Endothelial cell of umbilical vein (primary cell): ENCODE measurements around the gene PHAF1. TPM values are rescaled to one million over a fixed set of nuclear protein-coding genes. Genes with fewer than 3 reads are reported as not detected.

ENCODE experiments used
- BruUV-seq: library from RNA; stranded (reverse); fragments of 400-500 nt; replicated peaks from 2 replicates; lab custom pipeline; 2021; lab: Mats Ljungman, UMichigan
- CTCF ChIA-PET: fragments of 300-600, 350-600 bp; sonication (Branson Sonifier 250); formaldehyde crosslinking; loops from one replicate; lab custom pipeline; 2021; ENCODE audit warnings: antibody characterized with exemption, inconsistent platforms; lab: Charles Lee
- POLR2A ChIA-PET: fragments of 300-600, 350-600 bp; sonication (Branson Sonifier 250); formaldehyde crosslinking; loops from one replicate; lab custom pipeline; 2021; ENCODE audit warnings: antibody characterized with exemption, inconsistent platforms; lab: Charles Lee
- DNase-seq: peaks from one replicate; pipeline ENCODE4 v3.0.0-alpha.2; 2011; ENCODE audit warnings: low read depth, low spot score
- FAIRE-seq: peaks from 2 replicates; lab custom pipeline; 2011; peaks lifted over from hg19 to GRCh38; lab: Jason Lieb, UNC
- H2AFZ ChIP-seq: 2 replicates; pipeline ENCODE4 v1.6.0; 2012; ENCODE audit warnings: low read depth, low read length, control low read depth, inconsistent platforms
- H3K27ac ChIP-seq: 2 replicates; pipeline ENCODE4 v1.5.1; 2011; ENCODE audit warnings: low read depth, mild to moderate bottlenecking, control low read depth, low read length, moderate library complexity; ENCODE audit not compliant: insufficient read depth
- H3K27me3 ChIP-seq, 2 experiments: 2 replicates each; pipeline versions ENCODE4 v1.6.0 to v1.6.1; 2011; ENCODE audit warnings: low read length in 2 of 2, mixed read lengths in 1 of 2; ENCODE audit not compliant: control insufficient read depth in 2 of 2, insufficient read depth in 2 of 2
- H3K36me3 ChIP-seq, 2 experiments: 2 replicates in 1 of 2; 3 replicates in 1 of 2; pipeline ENCODE4 v1.5.1; 2011; ENCODE audit warnings: low read length in 2 of 2, mild to moderate bottlenecking in 1 of 2, moderate library complexity in 1 of 2; ENCODE audit not compliant: control insufficient read depth in 2 of 2, insufficient read depth in 2 of 2; ENCODE audit errors: extremely low read depth in 1 of 2
- H3K4me1 ChIP-seq: 3 replicates; pipeline ENCODE4 v1.5.1; 2011; ENCODE audit warnings: mild to moderate bottlenecking, low read length; ENCODE audit not compliant: control insufficient read depth, insufficient read depth; ENCODE audit errors: extremely low read depth
- H3K4me2 ChIP-seq: 2 replicates; pipeline ENCODE4 v1.6.1; 2011; ENCODE audit warnings: low read length, control low read depth, mixed read lengths; ENCODE audit not compliant: insufficient read depth
- H3K4me3 ChIP-seq, 3 experiments: fragments of 200-600 bp in 1 of 3; sonication (generic), shearing (Covaris generic) in 1 of 3; replicated peaks in 1 of 3; 2 replicates each; pipeline ENCODE4 v1.5.1; 2011 to 2016; ENCODE audit warnings: control low read depth in 3 of 3, low read length in 3 of 3, mild to moderate bottlenecking in 2 of 3, inconsistent platforms in 1 of 3, low read depth in 1 of 3, moderate library complexity in 1 of 3; ENCODE audit not compliant: insufficient read depth in 1 of 3
- H3K79me2 ChIP-seq: 2 replicates; pipeline ENCODE4 v1.6.0; 2012; ENCODE audit warnings: low read length, inconsistent platforms; ENCODE audit not compliant: control insufficient read depth, insufficient read depth
- H3K9ac ChIP-seq: replicated peaks from 2 replicates; pipeline ENCODE3; 2011; ENCODE audit warnings: low read length, control low read depth; ENCODE audit not compliant: insufficient read depth; ENCODE audit errors: extremely low read depth
- H3K9me1 ChIP-seq: replicated peaks from 3 replicates; pipeline ENCODE4 v1.6.0; 2011; ENCODE audit warnings: mild to moderate bottlenecking, low read length; ENCODE audit not compliant: control insufficient read depth, insufficient read depth; ENCODE audit errors: extremely low read depth
- H3K9me3 ChIP-seq: replicated peaks from 2 replicates; pipeline ENCODE4 v1.5.1; 2012; ENCODE audit warnings: low read length, inconsistent platforms; ENCODE audit not compliant: control insufficient read depth, insufficient read depth
- H4K20me1 ChIP-seq: replicated peaks from 2 replicates; pipeline ENCODE3; 2011; ENCODE audit warnings: mild to moderate bottlenecking, low read length; ENCODE audit not compliant: control insufficient read depth, insufficient read depth; ENCODE audit errors: extremely low read depth
- CTCF ChIP-seq, 2 donors: IDR thresholded peaks; 1 replicate in 1 of 2; 2 replicates in 1 of 2; pipeline ENCODE4 v1.5.1; 2011; ENCODE audit warnings: low read length in 2 of 2, mild to moderate bottlenecking in 2 of 2, moderate library complexity in 2 of 2, control low read depth in 1 of 2, inconsistent platforms in 1 of 2, low read depth in 1 of 2; ENCODE audit not compliant: insufficient read depth in 1 of 2; ENCODE audit errors: extremely low read depth in 1 of 2
- EZH2 ChIP-seq: IDR thresholded peaks from 2 replicates; pipeline ENCODE4 v1.6.1; 2012; ENCODE audit warnings: borderline replicate concordance, low read depth, mild to moderate bottlenecking, moderate library complexity, low read length, inconsistent platforms; ENCODE audit not compliant: severe bottlenecking
- FOS ChIP-seq: IDR thresholded peaks from 2 replicates; pipeline ENCODE4 v1.6.1; 2011; ENCODE audit warnings: mild to moderate bottlenecking, low read length, moderate library complexity, borderline replicate concordance; ENCODE audit not compliant: insufficient read depth
- GATA2 ChIP-seq: IDR thresholded peaks from 2 replicates; pipeline ENCODE4 v1.7.0; 2011; ENCODE audit warnings: low read depth, mild to moderate bottlenecking, moderate library complexity, mixed read lengths, low read length; ENCODE audit not compliant: insufficient read length, insufficient read depth
- JUN ChIP-seq: IDR thresholded peaks from 2 replicates; pipeline ENCODE4 v1.6.1; 2011; ENCODE audit warnings: borderline replicate concordance, low read depth; ENCODE audit not compliant: insufficient read length, insufficient read depth
- MYC ChIP-seq: IDR thresholded peaks from one replicate; pipeline ENCODE4 v1.6.1; 2011; ENCODE audit warnings: mild to moderate bottlenecking, low read depth, low read length
- POLR2A ChIP-seq: IDR thresholded peaks from 2 replicates; pipeline ENCODE4 v1.6.1; 2012; ENCODE audit warnings: low read depth, mild to moderate bottlenecking, control low read depth, low read length
- POLR2AphosphoS5 ChIP-seq: IDR thresholded peaks from 2 replicates; pipeline ENCODE4 v1.6.1; 2012; ENCODE audit warnings: low read depth, mild to moderate bottlenecking, control low read depth, low read length, moderate library complexity; ENCODE audit not compliant: insufficient read depth
- dilution Hi-C: fragments of 300-500 bp; cut with MboI; formaldehyde crosslinking; loops from one replicate; pipeline ENCODE4 v1.15.0; 2019; ENCODE audit warnings: low sequenced_read_pairs; ENCODE audit not compliant: extremely low pct_ligation_motif_present
- intact Hi-C: fragments of 100-400 bp; cut with micrococcal nuclease; formaldehyde crosslinking; loops from one replicate; pipeline ENCODE4 v1.10.0; 2022
- polyA plus RNA-seq, 4 experiments: library from polyadenylated mRNA; depleted of rRNA in 3 of 4; stranded (reverse) in 3 of 4; unstranded in 1 of 4; fragments of >200 nt; gene quantifications; 2 replicates each; pipeline versions ENCODE4 v1.2.1 to v1.2.3, GENCODE V29; 2011 to 2012; ENCODE audit warnings: missing spikeins in 1 of 4
- total RNA-seq: library from RNA; stranded (reverse); gene quantifications from 2 replicates; pipeline ENCODE4 v1.2.3, GENCODE V29; 2021
- TF ChIP-seq, protein P1 (sequence below): IDR thresholded peaks from 2 replicates; pipeline ENCODE4 v1.6.1; 2011; ENCODE audit not compliant: insufficient read depth, insufficient read length

PHAF1 gene
- total and polyA plus RNA-seq, 2 donors (not counting 3 experiments of a cell fraction or from before 2014, with no cell fraction given): 18.5 to 21.9 TPM

DNA sequence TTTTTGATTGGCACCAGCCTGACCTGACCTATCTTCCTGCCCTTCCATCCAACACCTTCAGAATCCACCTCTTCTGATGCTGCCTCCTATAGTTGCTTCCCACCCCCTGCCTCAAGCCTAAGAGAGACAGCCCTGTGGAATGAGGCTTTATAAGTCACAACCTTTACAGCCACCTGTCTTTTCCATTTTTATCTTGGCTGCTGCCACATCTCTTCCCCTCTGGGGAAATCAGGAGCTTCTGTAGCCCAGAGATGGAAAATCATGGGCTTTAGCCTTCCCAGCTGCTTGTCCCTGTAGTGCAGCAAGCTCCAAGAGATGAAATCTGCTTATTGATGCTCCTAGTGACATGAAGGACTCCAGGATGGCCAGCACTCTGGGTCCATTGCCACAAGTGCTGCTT lies 18.7 kb downstream of the PHAF1 start:
- no peaks in the 10 kb centered on the region for H3K27me3 ChIP-seq
- no peak for DNase-seq
- POLR2A ChIA-PET: no interaction called here
- no peak overlapping the region for H2AFZ ChIP-seq
- CTCF ChIA-PET: no interaction called here
- no peaks in the 10 kb centered on the region for H3K79me2 ChIP-seq
- H3K27ac ChIP-seq: no peak overlapping the region
- H3K4me1 ChIP-seq: no peaks in the 10 kb centered on the region
- no peak overlapping the region for H3K4me2 ChIP-seq
- dilution Hi-C loops (no loop called here), intact Hi-C loops (no loop called here)
- FAIRE-seq: no peak
- no peaks in the 10 kb centered on the region for H3K9me3 ChIP-seq
- no peak overlapping the region for H3K4me3 ChIP-seq
- H3K9me1 ChIP-seq: no peaks in the 10 kb centered on the region
- no TSS peak for BruUV-seq
- no peaks in the 10 kb centered on the region for H4K20me1 ChIP-seq
- H3K36me3 ChIP-seq: peaks cover 2 to 9% of the 10 kb centered on the region in 2 experiments
- TF ChIP-seq FOS (no peak), JUN (no peak), POLR2A (no peak), MYC (no peak), POLR2AphosphoS5 (no peak), GATA2 (no peak), CTCF (IDR thresholded peaks at IDR 0.05; ENCODE audit: extremely low read depth in 1 of 2, insufficient read depth in 1 of 2, low read depth in 1 of 2, low read length in 2 of 2) (no peak), EZH2 (no peak)
- TF ChIP-seq, protein P1, sequence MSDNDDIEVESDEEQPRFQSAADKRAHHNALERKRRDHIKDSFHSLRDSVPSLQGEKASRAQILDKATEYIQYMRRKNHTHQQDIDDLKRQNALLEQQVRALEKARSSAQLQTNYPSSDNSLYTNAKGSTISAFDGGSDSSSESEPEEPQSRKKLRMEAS: no peak
- H3K9ac ChIP-seq: no peak overlapping the region
